ENCODE data around the gene PGGHG.
"Not testable (repeated sequence)": the region's sequence is repeated elsewhere in the genome, so short reads cannot be mapped to it uniquely, and the experiment has no call there.

PGGHG gene

GRCh38 chr11:299081-299891, 10.4 kb downstream of the PGGHG start, which contains the start of gene IFITM5:
Gene IFITM5, minus strand, starts transcription at chr11:299526. Its CDS starts 36 bp downstream, at chr11:299490.
- DNase-seq, result no peak

DNA sequence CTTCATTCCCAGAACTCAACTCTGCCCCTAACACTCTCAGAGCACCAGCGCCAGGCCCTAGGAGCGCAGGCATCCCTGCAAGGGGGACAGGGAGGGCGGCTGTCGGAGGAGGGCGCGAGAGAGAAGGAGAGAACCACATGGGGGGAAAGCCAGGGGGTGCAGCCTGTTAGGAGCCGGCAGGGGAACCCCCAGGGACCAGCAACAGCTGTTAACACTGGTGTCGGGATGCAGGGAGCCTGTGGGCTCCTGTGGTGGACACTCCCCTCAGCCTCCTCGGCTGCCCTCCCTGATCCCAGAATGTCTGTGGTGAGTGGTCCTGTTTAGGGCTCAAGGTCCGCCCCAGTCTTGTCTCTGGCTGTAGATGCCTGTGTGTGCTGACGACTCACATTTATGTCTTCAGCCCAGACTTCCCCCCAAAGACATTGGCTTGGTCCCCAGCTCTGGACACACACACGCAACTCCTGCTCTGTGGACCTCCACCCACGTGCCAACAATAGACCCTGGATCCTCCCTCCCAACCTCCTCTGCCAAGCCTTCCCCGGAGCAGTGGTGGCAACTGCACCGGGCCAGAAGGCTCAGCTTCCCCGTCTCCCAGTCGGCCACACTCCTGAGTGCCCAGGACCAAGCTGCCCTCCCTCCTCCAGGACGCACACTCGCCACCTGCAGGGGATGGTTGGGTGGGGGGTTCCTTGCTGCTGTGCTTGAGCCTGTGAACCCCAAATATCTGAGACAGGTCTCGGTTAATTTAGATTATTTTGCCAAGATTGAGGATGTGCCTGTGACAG, 11.2 kb downstream of the PGGHG start:
- no peak for DNase-seq

- DNase-seq, result no peak
These were observed 14.4 kb downstream of the PGGHG start for GRCh38 chr11:303363-303762.

GRCh38 chr11:304061-304506, 15.2 kb downstream of the PGGHG start:
- no peak for DNase-seq

DNA sequence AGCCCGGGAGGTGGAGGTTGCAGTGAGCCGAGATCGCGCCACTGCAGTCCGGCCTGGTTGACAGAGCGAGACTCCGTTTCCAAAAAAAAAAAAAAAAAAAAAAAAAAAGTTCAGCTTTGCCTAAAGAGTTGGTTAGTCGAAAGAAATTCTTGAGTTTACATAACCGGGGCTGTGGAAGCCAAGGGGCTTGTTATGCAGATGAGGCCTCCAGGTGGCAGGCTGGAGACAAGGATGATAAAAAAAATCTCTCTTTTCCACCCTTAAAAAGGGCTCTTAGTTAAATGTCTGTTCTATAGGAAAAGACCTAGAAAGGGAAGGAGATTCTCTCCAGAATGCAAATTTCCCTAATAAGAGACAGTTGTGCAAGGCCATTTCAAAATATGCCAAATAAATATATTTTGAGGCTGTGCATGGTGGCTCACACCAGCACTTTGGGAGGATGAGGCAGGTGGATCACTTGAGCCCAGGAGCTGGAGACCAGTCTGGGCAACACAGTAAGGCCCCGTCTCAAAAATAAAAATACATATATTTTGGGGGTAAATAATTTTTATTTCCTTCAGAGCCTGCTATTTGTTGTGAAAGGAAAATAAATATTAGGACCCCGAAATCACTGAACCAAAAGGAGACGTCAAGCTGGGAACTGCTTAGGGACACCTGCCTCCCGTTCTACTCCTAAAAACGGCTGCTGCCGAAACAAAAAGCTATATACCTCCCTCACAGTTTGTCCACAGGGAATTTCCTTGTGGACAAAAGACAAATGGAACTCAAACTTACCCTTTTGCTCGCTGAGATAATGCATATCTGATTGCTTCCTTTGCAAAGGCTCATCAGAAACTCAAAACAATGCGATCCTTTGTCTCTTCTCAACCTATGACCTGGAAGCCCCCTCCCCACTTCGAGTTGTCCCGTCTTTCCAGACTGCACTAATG, 16.3 kb downstream of the PGGHG start:
- peak; percentile 70 for DNase-seq

GRCh38 chr11:305844-306211, 16.9 kb downstream of the PGGHG start:
- no peak for DNase-seq

DNA sequence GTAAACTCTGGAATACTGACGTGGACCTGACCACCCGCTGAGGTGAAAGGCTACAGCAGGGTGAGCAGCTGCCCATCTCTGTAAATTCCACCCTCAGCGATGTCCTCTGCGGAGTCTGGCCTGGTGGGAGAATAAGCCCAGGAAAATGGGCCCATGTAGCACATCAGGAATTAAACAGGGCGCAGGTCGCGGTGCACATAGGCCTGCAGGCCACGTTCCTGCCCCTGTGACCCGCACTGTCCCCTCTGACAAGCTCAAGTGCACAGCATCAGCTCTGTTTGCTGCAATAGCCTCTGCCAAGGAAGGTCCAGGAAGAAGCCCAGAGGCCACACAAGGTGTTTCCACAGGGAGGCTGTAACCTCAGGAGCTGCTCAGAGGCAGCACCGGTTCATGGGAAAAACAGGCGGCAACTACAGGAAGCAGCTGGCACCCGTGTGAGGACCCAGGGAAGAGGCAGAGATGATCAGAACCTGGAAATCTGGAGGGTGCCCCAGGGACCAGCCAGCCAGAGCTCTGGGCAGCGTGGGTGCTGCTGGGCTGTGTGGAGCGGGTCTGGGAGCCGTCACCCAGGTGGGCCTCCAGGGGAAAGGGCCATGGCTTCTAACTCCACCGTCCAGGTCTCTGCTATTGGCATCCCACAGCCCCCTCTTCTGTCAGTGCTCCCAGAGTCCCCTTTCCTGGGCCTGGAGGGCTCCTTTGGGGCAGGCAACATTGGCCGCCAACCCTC, 17.9 kb downstream of the PGGHG start:
- DNase-seq, result no peak

- DNase-seq, result peak; percentile 68
These were observed 19.1 kb downstream of the PGGHG start, which contains the start of gene IFITM2 for GRCh38 chr11:307766-308708. Gene IFITM2, plus strand, starts transcription at chr11:307816. Its CDS starts 377 bp downstream, at chr11:308193.

DNA sequence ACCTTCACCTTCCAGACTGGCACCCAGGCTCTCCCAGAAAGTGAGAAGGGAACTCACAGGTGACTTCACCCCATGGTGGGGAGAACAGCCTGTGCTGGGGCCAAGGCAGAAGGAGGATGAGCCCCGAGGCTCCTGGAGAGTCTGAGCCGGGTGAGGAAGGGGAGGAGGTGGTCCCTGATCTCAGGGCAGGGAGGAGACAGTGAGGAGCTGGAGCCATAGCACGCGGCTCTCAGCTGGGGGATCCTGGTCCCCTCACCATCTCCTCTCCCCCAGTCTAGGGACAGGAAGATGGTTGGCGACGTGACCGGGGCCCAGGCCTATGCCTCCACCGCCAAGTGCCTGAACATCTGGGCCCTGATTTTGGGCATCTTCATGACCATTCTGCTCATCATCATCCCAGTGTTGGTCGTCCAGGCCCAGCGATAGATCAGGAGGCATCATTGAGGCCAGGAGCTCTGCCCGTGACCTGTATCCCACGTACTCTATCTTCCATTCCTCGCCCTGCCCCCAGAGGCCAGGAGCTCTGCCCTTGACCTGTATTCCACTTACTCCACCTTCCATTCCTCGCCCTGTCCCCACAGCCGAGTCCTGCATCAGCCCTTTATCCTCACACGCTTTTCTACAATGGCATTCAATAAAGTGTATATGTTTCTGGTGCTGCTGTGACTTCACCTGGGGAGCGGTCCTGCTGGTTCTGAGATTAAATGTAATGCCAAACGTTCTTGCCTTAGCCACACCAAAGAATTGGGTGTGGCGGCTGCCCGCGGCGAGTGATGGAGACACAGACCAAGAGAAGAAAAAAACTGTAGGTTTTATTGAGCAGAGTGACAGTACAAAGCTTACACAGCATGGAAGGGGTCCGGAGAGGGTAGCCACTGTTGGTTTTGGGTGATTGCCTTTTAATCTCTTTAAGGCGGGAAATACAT, 20.1 kb downstream of the PGGHG start:
- peak; percentile 48 for DNase-seq

DNA sequence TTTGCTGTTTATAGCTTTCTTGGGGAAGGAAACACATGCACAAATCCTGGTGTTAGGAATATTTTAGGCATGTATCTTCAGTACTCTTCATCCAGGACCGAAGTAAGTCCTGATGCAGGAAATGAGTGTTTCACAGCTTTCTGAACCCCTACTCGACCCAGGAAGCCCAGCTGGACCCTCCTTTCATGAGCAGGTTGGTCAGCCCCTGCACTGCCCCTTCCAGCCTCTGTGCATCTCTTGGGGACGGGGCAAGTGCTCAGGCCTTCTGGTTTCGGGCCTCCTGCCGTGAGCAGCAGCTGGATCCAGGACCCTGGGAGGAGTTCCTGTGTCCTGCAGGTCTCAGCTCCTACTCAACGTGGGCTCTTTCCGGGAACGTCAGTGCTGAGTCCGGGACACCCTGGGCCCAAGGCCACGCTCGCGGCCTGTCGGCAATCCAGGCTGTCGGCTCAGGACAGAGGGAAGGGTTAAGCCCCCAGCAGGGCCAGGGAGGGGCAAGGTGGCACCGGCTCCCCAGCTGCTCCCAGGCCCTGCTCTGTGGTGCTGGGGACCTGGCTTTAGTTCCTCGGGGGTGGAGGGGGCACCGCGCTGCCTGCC, 21.1 kb downstream of the PGGHG start:
- DNase-seq, result not testable (repeated sequence)

DNA sequence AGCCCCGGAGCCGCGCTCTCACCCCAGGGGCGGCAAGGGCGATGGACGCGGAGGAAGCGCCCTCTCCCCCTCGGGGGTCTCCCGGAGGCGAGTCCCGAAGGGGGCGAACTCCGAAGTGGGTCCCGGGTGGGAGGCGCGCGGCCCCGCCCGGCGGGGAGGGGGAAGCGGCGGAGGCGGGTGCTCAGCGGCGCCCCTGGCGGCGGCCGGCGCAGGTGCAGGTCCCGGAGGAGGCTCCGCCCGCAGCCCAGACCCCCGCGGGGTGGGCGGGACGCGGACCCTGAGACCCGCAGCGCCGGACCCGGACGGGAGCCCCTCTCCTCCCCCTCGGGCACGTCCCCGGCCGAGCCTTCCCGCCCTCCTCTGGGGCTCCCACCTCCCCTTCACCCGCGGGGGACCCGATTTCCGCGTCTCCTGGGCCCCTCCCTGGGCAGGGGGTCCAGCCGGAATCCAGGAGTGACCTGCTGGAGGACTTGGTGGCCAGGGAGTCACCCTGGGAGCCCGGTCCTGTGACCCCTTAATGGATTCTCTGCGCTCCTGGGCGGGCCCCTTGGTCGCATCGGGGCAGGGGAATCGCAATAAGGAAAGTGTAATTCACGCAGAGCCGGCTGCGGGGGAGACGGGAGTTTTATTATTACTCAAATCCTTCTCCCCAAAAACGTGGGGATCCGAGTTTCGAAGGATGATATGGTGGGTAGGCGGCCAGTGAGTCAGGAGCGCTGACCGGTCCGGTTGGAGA, 22.3 kb downstream of the PGGHG start:
- peak; percentile 60 for DNase-seq

- peak; percentile 55 for DNase-seq
These were observed 23.3 kb downstream of the PGGHG start for GRCh38 chr11:312092-312816.

DNA sequence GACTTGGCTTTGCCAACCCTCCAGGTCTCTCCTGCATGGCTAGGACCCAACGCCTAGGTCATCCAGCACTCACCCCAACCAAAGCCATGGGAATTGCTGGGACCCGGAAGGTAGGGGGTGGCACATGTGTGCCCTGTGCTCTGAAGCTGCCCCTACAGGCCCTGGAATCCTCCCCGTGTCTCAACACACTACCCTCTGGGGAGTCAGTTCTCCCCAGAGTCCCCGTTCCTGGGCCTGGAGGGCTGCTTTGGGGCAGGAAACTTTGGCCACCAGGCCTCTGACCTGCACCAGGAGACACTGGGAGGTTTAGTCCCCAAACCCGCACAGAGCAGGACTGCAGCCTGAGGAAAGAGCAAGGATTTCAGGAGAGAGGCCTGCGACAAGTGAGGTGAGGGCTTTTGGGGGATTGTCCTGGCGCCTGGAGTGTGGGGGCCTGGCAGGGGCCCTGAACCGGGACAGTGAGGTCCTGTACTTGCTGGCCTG, 24.4 kb downstream of the PGGHG start:
- peak; percentile 31 for DNase-seq

DNA sequence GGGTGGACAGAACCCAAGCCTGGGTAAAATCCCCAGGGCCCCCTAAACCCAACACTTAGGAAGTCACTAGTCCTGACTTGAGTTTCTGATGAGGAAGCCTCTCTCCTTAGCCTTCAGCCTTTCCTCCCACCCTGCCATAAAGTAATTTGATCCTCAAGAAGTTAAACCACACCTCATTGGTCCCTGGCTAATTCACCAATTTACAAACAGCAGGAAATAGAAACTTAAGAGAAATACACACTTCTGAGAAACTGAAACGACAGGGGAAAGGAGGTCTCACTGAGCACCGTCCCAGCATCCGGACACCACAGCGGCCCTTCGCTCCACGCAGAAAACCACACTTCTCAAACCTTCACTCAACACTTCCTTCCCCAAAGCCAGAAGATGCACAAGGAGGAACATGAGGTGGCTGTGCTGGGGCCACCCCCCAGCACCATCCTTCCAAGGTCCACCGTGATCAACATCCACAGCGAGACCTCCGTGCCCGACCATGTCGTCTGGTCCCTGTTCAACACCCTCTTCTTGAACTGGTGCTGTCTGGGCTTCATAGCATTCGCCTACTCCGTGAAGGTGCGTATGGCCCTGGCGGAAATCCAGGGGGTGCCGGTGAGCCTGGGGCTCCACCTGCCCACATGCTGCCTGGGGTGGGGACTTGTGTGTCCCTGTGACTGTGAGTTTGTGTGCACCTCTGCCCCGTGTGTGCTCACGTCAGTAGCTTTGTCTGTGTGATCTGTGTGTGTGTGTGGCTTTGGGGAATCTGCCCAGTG, 25.0 kb downstream of the PGGHG start, which contains the start of gene IFITM1:
Gene IFITM1 (plus strand): TSS at position 254 of the 767 bp plus-strand sequence. CDS start 131 bp downstream, at position 385.
- DNase-seq, result peak; percentile 72

DNA sequence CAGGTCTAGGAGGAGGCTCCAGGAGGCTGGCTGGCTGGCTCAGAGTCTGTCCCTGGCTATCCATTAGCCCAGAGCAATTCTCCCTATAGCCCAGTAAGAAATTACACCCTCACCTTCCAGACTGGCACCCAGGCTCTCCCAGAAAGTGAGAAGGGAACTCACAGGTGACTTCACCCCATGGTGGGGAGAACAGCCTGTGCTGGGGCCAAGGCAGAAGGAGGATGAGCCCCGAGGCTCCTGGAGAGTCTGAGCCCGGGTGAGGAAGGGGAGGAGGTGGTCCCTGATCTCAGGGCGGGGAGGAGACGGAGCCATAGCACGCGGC, 25.6 kb downstream of the PGGHG start:
- not testable (repeated sequence) for DNase-seq

- peak; percentile 49 for DNase-seq
These were observed 26.1 kb downstream of the PGGHG start for GRCh38 chr11:315051-315481.

- peak; percentile 37 for DNase-seq
These were observed 26.6 kb downstream of the PGGHG start for GRCh38 chr11:315516-315994.
